ENCODE measurements around the gene NCBP3.

NCBP3 gene

GRCh38 chr17:3770466-3770865, 75.6 kb downstream of the NCBP3 start:
- no peak for DNase-seq (ENCODE audit: low read depth in 2 of 2)
- TF ChIP-seq, protein P1, sequence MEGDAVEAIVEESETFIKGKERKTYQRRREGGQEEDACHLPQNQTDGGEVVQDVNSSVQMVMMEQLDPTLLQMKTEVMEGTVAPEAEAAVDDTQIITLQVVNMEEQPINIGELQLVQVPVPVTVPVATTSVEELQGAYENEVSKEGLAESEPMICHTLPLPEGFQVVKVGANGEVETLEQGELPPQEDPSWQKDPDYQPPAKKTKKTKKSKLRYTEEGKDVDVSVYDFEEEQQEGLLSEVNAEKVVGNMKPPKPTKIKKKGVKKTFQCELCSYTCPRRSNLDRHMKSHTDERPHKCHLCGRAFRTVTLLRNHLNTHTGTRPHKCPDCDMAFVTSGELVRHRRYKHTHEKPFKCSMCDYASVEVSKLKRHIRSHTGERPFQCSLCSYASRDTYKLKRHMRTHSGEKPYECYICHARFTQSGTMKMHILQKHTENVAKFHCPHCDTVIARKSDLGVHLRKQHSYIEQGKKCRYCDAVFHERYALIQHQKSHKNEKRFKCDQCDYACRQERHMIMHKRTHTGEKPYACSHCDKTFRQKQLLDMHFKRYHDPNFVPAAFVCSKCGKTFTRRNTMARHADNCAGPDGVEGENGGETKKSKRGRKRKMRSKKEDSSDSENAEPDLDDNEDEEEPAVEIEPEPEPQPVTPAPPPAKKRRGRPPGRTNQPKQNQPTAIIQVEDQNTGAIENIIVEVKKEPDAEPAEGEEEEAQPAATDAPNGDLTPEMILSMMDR (IDR thresholded peaks at IDR 0.05; ENCODE audit: low read depth, low read length), result no peak
- H3K4me3 ChIP-seq (replicated peaks in 1 of 2; ENCODE audit: low read depth in 2 of 2, low read length in 2 of 2), result no peak overlapping the region

- no peak for DNase-seq (ENCODE audit: low read depth in 2 of 2)
- TF ChIP-seq, protein P1 (IDR thresholded peaks at IDR 0.05; ENCODE audit: low read depth, low read length), result no peak
Measured at GRCh38 chr17:3768769-3769168, 77.3 kb downstream of the NCBP3 start.

DNA sequence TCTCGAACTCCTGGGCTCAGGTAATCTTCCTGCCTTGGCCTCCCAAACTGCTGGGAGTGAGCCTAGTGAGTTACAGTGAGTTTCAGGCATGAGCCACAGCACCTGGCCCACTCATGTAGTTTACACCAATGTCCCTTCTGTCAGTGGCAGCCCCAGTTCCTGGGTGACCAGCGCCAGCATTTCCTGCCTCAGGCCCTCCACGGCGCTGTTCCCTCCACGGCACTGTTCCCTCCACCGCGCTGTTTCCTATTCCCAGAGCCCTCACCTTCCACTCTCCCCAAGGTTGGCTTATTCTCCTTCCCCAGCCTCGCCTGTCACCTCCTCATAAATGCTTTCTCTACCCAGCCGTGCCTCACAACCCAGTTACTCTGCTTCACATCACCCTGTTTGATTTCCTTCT, 77.7 kb downstream of the NCBP3 start:
- TF ChIP-seq, protein P1 (IDR thresholded peaks at IDR 0.05; ENCODE audit: low read depth, low read length), result no peak
- no peak for DNase-seq (ENCODE audit: low read depth in 2 of 2)
- no peak overlapping the region for H3K4me3 ChIP-seq (replicated peaks in 1 of 2; ENCODE audit: low read depth in 2 of 2, low read length in 2 of 2)

More at GRCh38 chr17:3768769-3769168, 77.3 kb downstream of the NCBP3 start:
- no peak overlapping the region for H3K4me3 ChIP-seq (replicated peaks in 1 of 2; ENCODE audit: low read depth in 2 of 2, low read length in 2 of 2)

DNA sequence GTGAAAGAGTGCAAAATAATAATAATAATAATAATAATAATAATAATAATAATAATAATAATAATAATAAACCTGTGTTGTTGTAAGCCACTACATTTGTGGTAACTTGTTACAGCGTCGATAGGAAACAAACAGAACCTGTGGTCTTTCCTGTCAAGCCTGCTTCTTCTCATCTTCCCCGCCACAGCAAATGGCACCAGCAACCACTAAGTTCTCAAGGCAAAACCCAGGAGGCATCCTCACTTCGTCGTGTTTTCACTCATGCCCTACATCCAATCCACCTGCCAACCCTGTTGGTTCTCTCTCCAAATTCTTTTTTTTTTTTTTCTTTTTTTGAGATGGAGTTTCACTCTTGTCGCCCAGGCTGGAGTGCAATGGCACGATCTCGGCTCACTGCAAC, 79.3 kb downstream of the NCBP3 start:
- TF ChIP-seq, protein P1 (IDR thresholded peaks at IDR 0.05; ENCODE audit: low read depth, low read length), result no peak
- H3K4me3 ChIP-seq (replicated peaks in 1 of 2; ENCODE audit: low read depth in 2 of 2, low read length in 2 of 2), result no peak overlapping the region
- DNase-seq (ENCODE audit: low read depth in 2 of 2), result no peak

DNA sequence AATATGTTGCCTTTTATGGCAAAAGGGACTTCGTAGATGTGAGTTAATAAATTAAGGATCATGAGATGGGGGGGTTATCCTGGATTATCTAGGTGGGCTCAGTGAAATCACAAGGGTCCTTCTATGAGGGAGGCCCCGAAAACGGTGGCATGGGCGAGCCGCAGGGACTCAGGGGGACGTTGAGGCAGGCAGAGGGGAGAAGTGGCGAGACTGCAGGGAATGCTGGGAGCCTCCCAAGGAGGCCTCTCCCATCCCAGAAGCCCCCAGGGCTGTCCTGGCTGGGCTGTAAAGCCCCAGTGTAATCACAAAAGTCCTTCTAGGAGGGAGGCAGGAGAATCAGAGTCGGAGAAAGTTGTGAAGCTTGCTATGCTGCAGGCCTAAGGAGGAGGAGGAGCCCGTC, 80.1 kb downstream of the NCBP3 start:
- no peak overlapping the region for H3K4me3 ChIP-seq (replicated peaks in 1 of 2; ENCODE audit: low read depth in 2 of 2, low read length in 2 of 2)
- TF ChIP-seq, protein P1 (IDR thresholded peaks at IDR 0.05; ENCODE audit: low read depth, low read length), result no peak
- no peak for DNase-seq (ENCODE audit: low read depth in 2 of 2)

- no peak for DNase-seq (ENCODE audit: low read depth in 2 of 2)
- TF ChIP-seq, protein P1 (IDR thresholded peaks at IDR 0.05; ENCODE audit: low read depth, low read length), result no peak
- H3K4me3 ChIP-seq (replicated peaks in 1 of 2; ENCODE audit: low read depth in 2 of 2, low read length in 2 of 2), result no peak overlapping the region
Measured at GRCh38 chr17:3763777-3764170, 82.3 kb downstream of the NCBP3 start.
